ENCODE results near the gene UNC79.
A peak's percentile ranks its signal among the peaks of the same experiment; 100 is the strongest.

The UNC79 gene

DNA sequence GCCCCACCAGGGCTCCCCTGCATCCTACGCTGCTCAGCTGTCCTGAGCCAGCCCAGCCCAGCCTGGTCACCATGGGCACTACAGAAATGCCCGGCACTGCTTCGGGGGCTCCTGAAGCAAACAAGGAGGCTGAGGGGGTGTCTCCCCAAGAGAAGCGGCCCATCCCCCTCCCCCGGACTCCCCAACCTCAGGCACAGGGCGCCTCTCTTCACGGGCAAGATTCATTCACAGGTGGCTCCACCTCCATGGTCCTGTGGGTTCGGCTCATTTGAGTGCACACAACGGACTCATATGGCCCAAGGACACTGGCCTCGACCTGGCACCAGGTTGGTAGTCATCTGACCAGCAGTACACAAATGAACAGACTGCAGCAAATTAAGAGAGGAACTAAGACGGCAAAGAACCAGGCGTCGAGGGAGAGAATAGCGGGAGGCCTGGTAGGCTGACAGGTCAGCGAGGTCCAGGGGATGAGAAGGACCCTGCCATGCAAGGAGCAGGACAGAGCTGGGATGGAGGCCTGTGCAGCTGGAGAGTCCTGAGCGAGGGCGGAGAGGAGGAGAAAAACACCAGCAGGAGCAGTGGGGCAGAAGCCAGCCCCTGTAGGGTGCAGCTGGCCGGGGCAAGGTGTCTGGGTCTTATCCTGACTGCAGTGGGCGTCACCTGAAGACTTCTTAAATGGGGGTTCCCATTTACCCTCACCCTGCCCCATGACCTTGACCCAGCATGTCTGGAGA is 297.3 kb downstream of the UNC79 start:
- no peak overlapping the region for H3K4me3 Mint-ChIP-seq
- ATAC-seq (no peak), DNase-seq (no peak)
- H3K27me3 Mint-ChIP-seq, result no peaks in the 10 kb centered on the region
- H3K27ac Mint-ChIP-seq, result no peak overlapping the region
- no peaks in the 10 kb centered on the region for H3K4me1 Mint-ChIP-seq
- no peaks in the 10 kb centered on the region for H3K9me3 Mint-ChIP-seq

- ATAC-seq (no peak), DNase-seq (no peak)
- H3K27ac Mint-ChIP-seq, result no peak overlapping the region
- H3K9me3 Mint-ChIP-seq, result no peaks in the 10 kb centered on the region
- no peak overlapping the region for H3K4me3 Mint-ChIP-seq
- H3K27me3 Mint-ChIP-seq, result no peaks in the 10 kb centered on the region
- no peaks in the 10 kb centered on the region for H3K4me1 Mint-ChIP-seq
These were observed 297.9 kb downstream of the UNC79 start for GRCh38 chr14:93728651-93729016.

- H3K27ac Mint-ChIP-seq, result peak overlapping the region in 1 of 2 donors; percentile 42
- no peak for ATAC-seq
- H3K4me1 Mint-ChIP-seq, result no peaks in the 10 kb centered on the region
- H3K27me3 Mint-ChIP-seq, result no peaks in the 10 kb centered on the region
- no peak for DNase-seq
- H3K4me3 Mint-ChIP-seq, result no peak overlapping the region
- H3K9me3 Mint-ChIP-seq, result no peaks in the 10 kb centered on the region
These were observed 299.3 kb downstream of the UNC79 start for GRCh38 chr14:93729993-93730392.

- Mint-ChIP-seq H3K27ac (no peak overlapping the region), H3K4me1 (no peaks in the 10 kb centered on the region), H3K4me3 (no peak overlapping the region), H3K27me3 (peaks cover 1% of the 10 kb centered on the region), H3K9me3 (no peaks in the 10 kb centered on the region)
- no peak for DNase-seq
- ATAC-seq, result no peak
These were observed 301.0 kb downstream of the UNC79 start for GRCh38 chr14:93731753-93732152.

GRCh38 chr14:93732524-93732923 is 301.8 kb downstream of the UNC79 start:
- no peak for DNase-seq
- Mint-ChIP-seq H3K4me3 (no peak overlapping the region), H3K9me3 (no peaks in the 10 kb centered on the region), H3K4me1 (no peaks in the 10 kb centered on the region), H3K27me3 (peaks cover 9% of the 10 kb centered on the region), H3K27ac (no peak overlapping the region)
- no peak for ATAC-seq

DNA sequence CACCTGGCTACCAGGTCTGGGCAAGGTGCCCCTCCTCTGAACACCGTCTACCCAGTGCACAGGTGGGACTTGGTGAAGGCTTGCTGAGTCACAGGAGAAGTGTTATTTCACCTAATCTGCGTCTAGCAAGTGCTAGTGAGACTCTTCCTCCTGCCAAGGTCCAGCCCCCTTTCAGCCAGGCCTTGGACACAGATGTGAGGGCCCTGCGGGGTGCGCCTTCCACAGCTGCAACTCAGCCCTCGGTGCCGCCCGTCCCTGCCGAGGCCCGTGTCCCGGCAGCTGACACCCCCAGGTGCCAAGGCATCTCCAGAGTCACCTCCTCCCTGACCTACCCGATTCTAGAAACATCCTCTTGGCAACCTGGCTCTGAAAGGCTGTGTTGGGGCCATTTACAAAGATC is 302.5 kb downstream of the UNC79 start:
- Mint-ChIP-seq H3K4me1 (no peaks in the 10 kb centered on the region), H3K27me3 (peaks cover 10% of the 10 kb centered on the region), H3K27ac (no peak overlapping the region), H3K4me3 (no peak overlapping the region), H3K9me3 (no peaks in the 10 kb centered on the region)
- no peak for DNase-seq
- no peak for ATAC-seq

DNA sequence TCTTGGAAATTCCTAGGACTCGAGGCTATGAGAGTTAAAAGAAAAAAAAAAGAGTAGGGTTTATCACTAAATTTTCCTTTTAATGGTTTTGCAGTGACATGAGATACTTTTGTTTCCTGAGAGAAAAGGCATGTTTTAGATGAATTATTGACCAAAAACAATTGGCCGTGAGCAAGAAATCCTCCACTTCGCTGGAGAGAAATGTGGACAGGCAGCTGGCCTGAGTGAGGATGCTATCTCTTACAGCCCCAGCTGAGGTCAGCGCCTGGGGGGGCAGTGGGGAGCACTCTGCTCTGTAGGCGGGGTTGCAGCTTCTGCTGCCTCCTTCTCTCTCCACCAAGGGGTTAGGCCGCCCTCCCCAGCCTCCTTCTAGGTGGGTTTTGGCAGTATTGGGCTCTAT is 302.9 kb downstream of the UNC79 start:
- Mint-ChIP-seq H3K4me1 (no peaks in the 10 kb centered on the region), H3K9me3 (no peaks in the 10 kb centered on the region), H3K4me3 (no peak overlapping the region), H3K27ac (no peak overlapping the region), H3K27me3 (peaks cover 10% of the 10 kb centered on the region)
- ATAC-seq (no peak), DNase-seq (no peak)

DNA sequence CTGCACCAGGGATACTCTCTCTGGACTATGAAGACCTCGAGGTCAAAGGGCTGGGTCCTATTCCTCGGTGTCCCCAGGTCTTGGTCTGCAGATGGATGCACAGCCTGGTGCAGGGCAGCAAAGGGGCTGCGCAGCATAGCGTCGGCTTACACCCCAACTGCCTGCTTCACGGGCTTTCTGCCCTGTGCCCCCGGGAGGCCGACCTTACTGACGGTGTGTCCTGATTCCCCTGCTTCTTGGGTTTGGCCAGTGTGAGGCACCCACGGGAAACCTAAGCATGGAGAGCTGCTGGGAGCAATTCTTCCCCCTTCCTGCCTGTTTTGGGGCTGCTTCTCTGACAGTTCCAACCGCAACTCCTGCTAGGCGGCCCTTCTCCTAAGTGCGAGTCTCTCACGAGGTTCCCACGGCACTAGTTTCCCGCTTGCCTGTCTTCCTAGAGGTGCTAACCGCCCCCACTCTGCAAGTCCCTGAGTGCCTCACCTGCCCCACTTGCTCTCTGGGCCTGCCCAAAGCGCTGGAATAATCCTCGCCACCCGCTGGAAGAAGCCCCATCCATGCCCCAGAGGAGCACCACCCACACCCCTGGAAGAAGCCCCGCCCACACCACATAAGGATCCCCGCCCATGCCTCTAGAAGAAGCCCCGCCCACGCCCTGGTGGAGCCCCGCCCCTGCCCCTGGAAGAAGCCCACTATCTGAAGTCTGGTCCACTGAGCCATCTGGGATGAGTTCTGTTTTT is 303.5 kb downstream of the UNC79 start:
- no peaks in the 10 kb centered on the region for H3K4me1 Mint-ChIP-seq
- no peaks in the 10 kb centered on the region for H3K9me3 Mint-ChIP-seq
- H3K27ac Mint-ChIP-seq, result peak overlapping the region in 1 of 2 donors; percentile 31
- no peak overlapping the region for H3K4me3 Mint-ChIP-seq
- peaks cover 10% of the 10 kb centered on the region for H3K27me3 Mint-ChIP-seq
- DNase-seq (no peak), ATAC-seq (no peak)

- Mint-ChIP-seq H3K4me1 (no peaks in the 10 kb centered on the region), H3K4me3 (no peak overlapping the region), H3K27ac (no peak overlapping the region), H3K9me3 (no peaks in the 10 kb centered on the region), H3K27me3 (peaks cover 10% of the 10 kb centered on the region)
- no peak for DNase-seq
- no peak for ATAC-seq
These were observed 304.5 kb downstream of the UNC79 start for GRCh38 chr14:93735206-93735605.

DNA sequence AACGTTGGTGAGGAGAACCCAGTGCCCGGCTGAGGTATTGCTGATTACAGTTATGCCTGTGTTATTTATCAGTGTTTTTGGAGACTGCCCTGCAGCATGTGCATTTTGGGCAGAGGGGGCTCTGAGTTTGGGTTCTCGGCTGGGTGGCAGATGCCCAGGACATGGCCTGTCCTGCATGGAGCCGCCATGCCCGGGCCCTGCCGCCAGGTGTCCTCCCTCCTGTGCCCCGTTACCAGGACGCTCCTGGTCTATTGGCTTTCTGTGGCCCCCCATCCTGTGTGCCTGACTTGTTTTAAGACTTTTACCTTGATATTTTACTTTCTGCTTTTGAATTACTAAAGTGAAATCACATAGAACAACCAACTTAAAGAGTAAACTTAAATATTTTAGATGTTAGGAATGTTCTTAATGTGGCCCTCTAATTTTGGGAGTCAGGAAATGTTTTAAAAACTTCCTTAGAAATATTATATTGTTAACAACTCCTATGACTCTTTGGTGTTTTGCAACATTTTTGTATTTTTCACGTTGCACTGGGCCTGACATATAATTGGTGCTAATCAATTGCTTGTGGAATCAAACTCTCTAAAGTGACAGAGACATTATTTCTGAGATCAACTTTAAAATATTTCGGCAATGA is 305.8 kb downstream of the UNC79 start:
- no peak overlapping the region for H3K4me3 Mint-ChIP-seq
- no peaks in the 10 kb centered on the region for H3K4me1 Mint-ChIP-seq
- DNase-seq (no peak), ATAC-seq (no peak)
- H3K9me3 Mint-ChIP-seq, result no peaks in the 10 kb centered on the region
- no peak overlapping the region for H3K27ac Mint-ChIP-seq
- H3K27me3 Mint-ChIP-seq, result peaks cover 10% of the 10 kb centered on the region

DNA sequence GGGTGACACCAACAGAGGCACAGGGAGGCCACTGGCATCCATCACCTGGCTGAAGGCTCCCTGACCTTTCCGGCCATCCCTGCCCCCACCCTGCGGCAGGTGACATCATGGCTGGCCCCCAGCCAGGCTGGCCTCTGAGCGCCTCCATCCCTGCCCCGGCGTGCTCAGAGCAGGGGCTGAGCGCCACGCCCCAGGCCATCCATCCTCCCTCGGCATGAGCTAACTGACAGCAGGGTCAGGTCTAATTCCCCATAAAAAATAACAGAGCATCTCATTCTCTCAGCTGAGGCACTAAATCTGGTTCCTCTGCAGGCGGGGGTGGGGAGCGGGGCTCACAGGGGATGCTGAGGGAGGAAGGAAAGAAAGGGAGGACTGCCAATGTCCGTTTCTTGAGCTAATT is 306.9 kb downstream of the UNC79 start:
- Mint-ChIP-seq H3K4me3 (no peak overlapping the region), H3K9me3 (no peaks in the 10 kb centered on the region), H3K27ac (no peak overlapping the region), H3K27me3 (peaks cover 10% of the 10 kb centered on the region), H3K4me1 (no peaks in the 10 kb centered on the region)
- ATAC-seq (no peak), DNase-seq (no peak)

DNA sequence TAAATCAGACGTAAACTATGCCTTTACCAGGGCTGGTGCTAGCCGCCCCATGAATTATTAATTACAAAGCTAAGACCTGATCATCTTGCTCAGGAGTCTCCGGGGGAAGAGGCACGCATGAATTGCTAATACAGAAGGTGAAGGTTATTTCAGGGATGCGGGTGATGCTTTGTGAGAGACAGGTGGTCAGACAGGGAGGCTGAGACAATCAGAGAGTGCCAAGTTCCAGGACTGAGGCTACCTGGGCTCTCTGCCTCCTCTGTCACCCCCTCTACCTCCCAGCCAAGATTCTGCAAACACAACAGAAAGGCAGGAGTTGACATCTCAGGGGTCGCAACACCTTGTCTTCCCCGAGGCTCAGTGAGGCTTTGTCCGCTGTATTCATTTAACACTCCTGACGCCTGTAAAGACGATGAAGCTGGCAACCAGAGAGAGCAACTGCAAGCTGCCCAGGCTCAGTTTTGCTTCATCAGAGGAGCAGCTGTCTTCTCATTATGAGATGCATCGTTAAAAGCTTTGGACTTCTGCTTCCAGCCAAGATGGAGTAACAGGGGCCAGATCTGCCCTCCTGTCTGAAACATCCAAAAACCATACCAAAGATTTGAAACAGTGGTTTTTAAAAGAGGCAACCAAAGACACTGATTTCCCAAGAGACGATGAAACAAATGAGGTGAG is 311.0 kb downstream of the UNC79 start:
- no peak for ATAC-seq
- no peaks in the 10 kb centered on the region for H3K9me3 Mint-ChIP-seq
- peaks cover 18% of the 10 kb centered on the region for H3K27me3 Mint-ChIP-seq

DNA sequence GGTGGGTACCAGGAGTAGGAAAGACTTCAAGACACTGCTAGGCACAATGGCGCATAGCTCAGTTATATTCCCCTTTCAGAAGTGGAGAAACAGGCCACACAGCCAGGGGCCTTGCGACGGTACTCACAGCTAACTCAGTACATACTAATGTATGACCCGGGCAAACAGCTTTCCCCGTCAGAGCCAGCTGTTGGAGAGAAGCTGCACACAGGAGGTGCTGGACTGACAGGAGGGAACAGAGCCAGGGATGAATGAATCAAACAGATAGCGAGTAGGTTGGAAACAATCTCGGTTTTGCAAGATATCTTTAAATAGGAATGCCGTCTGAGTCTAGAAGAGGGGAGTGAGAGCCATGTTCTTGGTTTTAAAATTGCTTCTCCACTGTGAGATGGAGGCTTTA is 312.0 kb downstream of the UNC79 start:
- Mint-ChIP-seq H3K4me1 (no peaks in the 10 kb centered on the region), H3K27ac (no peak overlapping the region), H3K4me3 (no peak overlapping the region), H3K27me3 (peaks cover 10% of the 10 kb centered on the region), H3K9me3 (no peaks in the 10 kb centered on the region)
- ATAC-seq, result no peak
- DNase-seq, result no peak

More for the DNA sequence above, 311.0 kb downstream of the UNC79 start:
- Mint-ChIP-seq H3K4me1 (no peaks in the 10 kb centered on the region), H3K4me3 (no peak overlapping the region), H3K27ac (no peak overlapping the region)
- DNase-seq, result no peak

DNA sequence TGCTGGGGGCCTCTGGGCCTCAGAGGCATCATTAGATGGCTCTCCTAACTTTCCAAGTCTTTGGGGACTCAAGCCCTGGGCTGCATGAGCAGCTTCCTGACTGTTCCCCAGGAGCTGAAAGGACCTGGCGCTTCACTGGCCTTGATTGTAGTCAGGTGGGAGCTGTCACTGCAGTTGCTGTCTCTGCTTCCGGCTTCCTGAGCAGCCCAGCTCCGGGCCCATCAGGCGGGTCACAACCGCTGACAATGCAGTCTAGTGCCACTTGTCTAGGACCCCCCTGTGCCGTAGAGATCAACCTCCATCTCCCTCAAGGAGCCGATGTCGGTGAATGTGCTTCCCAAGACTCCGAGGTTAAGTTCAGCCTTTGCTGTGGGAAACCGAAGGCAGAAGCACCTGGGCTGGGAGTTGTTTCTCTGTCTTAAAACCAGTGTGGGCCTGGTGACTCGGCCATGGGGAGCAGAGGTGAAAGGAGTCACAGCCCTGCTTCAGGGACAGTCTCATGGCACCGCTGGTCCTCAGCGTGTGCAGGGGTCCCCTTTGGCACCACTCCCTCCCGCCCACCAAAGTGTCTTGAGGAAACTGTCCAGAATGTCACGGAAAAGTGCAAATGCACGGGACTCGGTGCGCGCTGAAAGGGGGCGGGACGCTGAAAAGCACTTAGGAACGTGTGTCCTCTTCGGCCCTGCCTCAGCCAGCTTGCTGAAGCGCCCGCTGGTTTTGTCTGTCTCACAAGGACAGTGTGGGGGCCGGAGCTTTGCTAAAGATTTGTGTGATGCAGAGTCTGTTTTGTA is 312.7 kb downstream of the UNC79 start:
- Mint-ChIP-seq H3K4me3 (no peak overlapping the region), H3K4me1 (no peaks in the 10 kb centered on the region), H3K9me3 (no peaks in the 10 kb centered on the region), H3K27me3 (peaks cover 10% of the 10 kb centered on the region), H3K27ac (peak overlapping the region in 1 of 2 donors; percentile 30)
- ATAC-seq (no peak), DNase-seq (no peak)

DNA sequence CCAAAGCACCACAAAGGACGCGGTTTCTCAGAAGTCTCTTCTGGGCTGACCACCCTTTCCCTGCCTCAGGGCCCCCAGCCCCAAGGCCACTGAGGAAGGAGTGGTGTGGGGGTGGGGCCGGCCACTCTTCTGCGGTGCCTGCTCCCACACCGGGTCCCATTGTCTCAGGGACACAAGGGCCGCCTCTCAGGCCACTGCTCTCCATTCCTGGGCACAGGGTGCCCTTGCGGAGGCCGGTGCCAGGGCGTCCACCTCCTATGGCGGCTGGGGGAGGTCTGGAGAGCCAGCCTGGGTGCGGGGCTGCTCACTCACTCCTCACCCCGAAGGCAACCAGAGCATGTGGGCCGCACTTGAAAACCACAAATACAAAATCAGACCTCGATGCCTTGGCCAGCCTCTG is 313.4 kb downstream of the UNC79 start:
- Mint-ChIP-seq H3K27ac (no peak overlapping the region), H3K27me3 (peaks cover 10% of the 10 kb centered on the region), H3K4me1 (no peaks in the 10 kb centered on the region), H3K4me3 (no peak overlapping the region), H3K9me3 (no peaks in the 10 kb centered on the region)
- DNase-seq, result no peak
- ATAC-seq, result no peak
